GM19328 (cell line): ENCODE results near the gene CFDP1.

Experiments
- ATAC-seq: cut with Tn5 transposase; IDR thresholded peaks from one replicate; pipeline ENCODE4 v1.9.1; 2021; ENCODE audit warnings: mild to moderate bottlenecking, moderate library complexity; ENCODE audit not compliant: unreplicated experiment

The CFDP1 gene

DNA sequence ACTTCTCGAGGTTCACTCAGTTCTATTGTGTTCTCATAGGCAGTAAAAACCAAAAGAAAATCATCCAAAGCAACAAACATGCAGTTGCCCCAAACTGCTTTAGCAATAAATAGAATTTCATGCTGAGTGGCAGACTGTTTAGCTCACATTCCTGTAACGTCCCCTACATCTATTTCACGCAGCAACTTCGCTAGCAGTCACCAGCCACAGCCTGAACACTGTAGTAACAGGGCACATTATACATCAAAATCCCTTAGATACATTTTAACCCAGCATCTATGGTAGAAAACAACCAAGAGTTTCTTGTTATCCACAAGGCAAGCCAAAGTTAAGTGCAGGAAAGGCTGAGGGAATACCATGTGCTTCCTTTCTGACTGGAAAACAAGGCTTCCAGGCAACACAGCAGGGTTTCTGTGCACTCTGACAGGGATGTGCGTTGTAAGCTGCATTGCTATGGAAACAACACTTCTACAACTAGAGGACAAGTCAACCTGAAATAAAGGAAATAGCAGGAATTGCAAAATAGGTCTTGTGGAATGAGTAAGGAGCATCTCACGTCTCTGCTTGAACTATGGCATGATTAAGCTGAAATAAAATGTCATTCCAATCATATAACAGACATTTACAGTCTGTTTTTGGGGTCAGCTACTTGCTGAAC lies 55.4 kb downstream of the CFDP1 start:
- no peak for ATAC-seq

DNA sequence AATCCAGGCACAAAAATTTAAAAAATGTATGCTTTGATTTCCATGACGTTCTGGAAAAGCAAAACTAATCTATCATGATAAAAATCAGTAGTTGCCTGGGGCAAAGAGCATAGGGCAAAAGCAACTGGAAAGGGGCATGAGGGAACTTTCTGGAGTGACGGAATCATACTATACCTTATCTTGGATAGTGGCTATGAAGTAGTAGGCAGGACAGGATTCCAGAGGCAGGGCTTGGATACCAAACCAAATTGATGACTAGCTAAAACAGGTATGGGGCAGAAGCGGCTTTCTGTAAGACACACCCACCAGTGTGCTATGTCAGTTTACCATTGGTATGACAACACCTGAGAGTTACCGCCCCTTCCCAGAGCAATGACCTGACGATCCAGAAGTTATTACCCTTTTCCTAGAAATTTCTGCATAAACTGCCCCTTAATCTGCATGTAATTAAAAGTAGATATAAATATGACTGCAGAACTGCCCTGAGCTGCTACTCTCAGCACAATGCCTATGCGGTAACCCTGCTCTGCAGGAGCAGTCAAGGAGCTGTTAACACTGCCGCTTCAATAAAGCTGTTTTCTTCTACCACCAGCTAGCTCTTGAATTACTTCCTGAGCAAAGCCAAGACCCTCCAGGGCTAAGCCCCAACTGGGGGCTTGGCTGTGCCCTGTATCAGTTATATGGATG lies 56.7 kb downstream of the CFDP1 start:
- no peak for ATAC-seq

DNA sequence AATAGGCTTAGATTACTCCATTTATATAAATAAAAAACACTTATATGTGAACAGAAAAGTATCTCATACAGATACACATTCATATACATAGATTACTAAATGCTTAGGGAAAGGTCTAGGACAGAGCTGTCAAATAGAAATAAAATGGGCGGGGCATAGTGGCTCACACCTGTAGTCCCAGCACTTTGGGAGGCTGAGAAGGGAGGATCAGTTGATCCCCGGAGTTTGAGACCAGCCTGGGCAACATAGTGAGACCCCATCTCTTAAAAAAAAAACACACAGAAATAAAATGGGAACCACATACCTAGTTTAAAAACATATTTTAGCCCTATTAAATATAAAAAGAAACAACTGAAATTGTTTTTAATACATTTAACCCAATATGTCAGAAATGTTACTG lies 58.9 kb downstream of the CFDP1 start:
- ATAC-seq, result no peak

DNA sequence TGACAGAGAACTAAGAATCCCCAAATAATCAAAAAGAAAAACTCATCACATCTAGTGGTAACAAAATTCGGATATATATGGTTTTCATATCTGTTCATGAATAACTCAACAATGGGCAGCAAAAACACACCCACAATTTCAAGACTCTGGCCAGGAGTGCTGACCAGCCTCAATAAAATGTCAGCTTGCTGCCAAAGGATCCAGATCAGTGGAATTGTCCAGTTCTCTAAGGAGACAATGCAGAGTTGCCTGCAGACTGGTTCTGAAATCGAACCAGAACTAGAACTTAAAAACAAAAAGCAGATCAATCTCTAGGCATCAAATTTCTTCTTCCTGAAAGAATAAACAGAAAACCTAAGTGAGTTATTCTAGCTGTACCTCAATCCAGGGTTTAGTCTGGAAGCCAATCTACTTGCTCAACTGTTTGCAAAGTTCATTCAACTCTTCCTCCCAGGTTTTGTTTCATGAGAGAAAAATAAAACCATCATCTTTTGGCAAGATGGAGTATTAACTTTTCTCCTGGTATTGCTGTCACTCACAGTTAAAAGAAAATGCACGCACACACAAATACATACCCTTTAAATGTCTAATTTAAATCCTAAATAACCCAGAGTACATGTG lies 61.0 kb downstream of the CFDP1 start:
- no peak for ATAC-seq

DNA sequence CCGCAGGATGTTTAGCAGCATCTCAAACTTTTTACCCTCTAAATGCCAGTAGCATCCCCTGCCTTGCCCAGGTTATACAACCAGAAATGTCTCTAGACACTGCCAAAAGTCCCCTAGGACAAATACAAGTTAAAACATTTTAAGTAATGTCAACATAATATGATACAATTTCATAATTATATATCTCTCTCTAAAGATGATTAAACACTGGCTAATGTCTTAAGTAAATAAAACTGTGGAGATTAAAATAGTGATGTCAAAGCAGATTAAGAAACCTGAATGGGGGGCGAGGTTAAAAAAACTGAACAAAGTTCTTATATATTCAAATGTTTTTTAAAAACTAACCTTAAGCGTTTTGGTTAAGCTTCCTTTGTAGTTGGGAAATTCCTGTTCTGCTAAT lies 62.1 kb downstream of the CFDP1 start:
- ATAC-seq, result no peak

DNA sequence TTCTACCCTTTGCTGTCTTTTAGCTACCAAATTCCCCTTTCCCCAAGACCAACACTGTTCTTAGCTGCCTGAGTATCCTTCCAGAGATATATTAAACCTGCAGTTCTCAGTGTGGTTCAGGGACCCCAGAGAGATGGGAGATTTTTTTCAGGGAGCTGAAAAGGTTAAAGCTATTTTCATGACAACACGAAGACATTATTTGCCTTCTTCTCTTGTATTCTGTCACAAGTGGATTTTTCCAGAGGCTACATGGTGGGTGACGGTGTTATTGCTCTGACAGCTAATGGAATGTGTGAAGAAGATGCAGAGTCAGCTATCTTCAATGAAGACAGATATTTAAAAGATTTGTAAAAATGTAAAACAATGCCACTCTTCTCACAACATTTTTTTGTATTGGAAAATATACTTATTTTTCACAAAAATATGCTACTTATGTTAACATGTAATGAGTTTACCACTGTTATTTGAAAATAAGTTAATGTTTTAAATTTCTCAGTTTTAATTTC lies 69.0 kb downstream of the CFDP1 start:
- ATAC-seq, result no peak

DNA sequence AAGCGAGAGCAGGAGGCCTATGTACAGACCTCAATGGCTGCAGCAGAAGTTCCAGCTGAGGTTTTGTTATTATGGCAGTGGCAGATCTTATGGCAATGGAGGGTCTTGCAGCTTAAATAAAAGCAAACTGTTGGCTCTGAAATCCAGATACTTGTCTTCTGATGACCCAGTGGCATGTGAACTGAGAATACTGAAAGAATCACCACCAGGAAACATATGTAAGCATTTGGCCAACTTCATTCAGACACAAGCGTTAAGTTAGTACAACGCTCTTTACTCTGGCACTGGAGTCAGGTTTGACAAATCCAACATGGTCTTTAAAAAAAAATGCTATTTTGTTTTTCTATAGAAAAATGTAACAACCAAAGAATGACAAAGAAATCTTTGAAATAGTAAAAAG lies 70.5 kb downstream of the CFDP1 start:
- no peak for ATAC-seq

DNA sequence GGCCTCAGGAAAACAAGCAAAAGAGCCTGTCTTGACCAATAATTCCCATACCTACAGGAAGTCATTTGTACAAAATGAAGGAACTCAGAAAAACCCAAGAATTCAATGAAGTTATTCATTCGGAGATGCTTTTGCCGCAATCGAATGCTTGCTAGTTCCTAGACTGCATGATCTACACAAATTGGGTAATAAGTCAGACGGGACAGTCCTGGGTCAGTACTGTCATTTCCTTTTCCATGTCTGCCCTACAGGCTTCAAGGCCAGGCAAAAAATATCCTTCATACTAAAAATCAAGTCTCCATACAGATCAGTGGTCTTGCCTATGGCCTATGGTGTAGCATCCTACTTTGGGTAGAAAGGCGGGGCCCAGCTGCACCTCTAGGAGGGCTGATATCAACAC lies 71.4 kb downstream of the CFDP1 start:
- no peak for ATAC-seq

DNA sequence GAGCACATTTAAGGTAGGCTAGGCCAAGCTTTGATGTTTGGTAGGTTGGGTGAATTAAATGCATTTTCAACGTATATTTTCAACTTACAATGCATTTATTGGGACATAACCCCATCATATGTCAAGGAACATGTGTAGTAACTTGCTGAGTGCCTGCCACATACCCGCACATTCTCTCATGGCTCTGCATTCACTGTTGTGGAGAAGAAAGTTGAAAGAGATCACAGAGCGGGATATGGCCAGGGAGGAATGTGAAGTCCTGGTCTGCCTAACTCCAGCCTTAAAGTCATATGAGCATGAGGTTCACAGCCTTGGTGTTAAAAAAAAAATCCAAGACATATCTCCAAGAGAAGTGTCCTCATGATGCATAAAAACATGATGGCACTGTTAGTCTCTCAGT lies 79.1 kb downstream of the CFDP1 start:
- no peak for ATAC-seq

DNA sequence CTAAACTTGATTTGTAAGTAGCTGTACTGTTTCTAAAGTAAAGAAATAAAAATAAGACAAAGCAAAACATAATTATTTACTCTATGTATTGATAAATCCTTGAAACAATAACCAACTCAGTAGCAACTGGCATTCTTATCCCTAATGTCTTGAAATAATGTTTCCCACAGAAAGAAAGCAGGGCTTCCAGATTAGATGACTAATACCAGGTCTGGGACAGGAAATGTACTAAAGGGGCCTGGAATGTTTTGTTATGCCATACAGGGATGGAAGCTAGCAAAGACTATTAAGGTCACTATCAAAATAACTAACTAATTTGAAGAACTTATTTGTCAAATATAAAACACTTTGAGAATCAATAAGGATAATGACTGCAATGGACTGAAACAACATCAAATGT lies 82.1 kb downstream of the CFDP1 start:
- ATAC-seq, result no peak

DNA sequence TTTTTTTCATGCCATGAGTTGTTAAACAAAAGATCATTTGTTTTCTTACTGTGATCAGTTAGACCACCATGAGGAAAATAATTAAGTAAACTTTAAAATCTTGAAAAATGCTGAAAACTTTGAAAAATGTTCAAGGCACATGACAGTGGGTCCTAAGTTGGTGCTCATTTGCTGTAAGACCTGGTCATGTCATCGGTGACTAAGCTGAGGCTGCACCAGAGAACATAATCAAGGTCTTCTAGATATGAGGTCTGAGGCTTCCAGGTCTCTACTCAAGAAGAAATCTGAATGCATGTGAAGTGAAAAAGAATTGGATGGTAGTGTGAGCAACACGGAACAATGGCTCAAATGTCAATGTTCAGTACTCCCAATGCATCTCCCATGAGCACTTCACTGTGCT lies 87.6 kb downstream of the CFDP1 start:
- no peak for ATAC-seq

DNA sequence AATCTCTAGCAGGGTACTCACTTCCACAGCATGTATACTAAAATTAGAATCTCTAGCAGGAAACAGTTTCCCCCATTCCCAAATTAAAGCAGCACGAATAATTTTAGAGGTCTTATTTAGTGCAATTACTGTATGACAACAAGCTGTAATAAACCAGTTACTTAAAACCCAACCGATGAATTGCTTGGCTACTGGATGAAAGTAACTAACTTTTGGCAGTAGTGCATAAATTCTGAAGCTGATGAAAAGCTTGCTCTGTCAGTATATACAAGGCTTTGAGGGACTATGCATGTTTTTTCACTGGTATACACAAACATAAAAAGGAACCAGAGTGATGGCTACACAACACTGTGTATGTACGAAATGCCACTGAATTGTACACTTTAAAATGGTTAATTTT lies 89.4 kb downstream of the CFDP1 start:
- no peak for ATAC-seq

DNA sequence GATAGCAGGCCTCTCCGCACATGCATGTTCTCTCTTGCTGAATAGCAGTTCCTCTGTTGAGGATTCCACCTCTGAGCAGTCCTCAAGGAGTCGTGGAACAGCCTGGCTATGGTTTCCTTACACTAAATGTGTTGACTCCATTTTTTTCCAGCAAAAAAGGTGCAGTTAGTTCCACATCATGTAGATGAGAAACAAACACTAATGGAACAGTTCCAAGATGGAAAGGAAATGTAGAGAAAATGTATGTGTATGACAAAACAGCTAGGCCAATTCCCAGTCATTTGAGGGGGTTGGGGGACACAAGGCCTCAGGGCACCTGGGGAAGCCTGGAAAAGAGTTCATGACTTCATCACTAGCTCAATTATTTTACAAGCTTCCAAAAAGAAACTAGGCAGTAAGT lies 90.0 kb downstream of the CFDP1 start:
- ATAC-seq, result no peak

DNA sequence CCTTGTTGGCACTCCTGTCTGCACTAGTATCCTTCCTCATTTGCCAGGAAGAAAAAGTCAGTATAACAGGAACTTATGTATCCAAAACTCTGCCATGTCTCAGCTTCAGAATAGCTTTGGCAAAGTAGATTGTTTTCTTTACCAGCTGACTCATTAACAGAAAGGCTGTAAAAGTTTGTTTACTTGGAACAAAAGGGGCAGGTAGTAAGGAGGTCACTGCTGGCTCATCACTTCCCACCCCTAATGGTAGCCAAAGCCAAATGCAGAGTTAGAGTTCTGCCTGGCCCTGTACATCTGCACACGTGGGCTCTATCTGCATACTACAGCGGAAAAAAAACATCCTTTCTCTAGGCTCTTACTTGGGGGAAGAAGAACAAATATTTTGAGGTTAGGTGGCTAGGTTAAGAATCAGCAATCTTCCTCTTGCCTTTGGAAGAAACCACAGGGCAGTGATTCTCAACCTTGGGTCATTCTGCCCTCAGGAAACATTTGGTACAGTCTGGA lies 90.9 kb downstream of the CFDP1 start:
- ATAC-seq, result no peak

DNA sequence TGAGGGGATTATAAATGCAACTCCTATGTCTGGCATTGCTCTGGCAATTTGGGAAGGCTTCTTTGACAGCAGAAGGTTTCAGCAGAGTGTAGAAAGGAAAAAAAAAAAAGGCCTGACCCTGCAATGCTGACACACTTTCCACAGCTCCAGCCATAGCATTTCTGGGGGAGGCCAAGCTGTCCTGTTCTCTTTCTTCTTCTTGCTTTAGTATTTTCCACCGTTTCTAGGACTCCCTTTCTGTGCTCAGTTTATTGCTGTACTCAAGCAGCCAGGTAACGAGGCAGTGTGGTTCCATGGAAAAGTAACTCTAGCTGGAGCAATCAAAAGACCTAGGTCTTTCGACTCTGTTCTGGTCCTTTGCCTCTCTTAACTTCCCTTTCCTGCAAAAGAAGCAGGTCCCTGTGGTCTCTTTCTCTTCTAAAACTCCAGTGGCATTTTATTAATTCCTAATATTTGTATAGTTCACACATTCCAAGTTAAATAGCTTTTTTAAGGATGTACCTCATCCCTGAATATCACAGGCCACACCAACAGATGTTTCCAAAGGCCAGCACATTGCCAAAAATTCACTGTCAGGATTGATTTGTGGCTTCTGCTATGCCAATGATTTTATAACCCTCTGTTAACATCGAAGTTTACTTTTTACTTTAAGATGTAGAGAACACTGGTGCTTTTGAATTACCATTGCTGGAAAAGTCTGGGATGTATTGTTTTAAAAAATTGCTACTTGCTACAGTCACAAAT lies 91.6 kb downstream of the CFDP1 start:
- ATAC-seq, result no peak

DNA sequence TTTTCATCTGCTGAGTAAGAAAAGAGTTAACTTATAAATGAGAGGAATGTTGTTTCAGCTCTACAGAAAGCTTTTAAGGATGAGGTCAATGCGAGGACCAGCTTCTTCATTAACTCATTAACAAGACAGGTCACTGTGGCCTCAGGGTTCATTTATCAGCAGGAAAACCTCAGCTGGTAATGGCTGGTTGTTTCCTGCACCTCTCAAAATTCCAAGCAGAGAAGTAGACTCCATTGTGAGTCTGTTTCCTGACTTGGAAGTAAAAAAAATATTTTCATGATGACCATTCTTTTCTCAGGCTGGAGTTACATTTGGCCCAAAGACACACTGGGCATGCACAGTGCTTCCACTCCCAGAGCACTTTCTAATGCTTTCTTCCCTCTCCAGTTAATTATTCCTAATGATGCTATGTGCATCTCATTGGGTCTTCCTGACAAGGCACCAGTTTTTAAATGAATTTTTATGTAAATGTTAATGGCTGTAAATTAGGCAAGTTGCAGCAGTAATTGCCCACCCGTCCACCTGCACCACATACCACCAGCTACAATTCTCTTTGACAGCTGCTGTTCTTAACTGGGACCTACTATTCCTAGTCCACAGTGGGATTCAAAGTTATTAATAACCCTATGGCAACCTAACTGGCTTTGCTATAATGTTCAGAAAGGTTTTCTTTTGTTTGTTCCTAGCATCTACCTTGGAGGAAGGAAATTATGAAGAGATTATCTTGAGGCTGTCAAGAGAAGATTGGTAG lies 92.4 kb downstream of the CFDP1 start:
- ATAC-seq, result no peak

DNA sequence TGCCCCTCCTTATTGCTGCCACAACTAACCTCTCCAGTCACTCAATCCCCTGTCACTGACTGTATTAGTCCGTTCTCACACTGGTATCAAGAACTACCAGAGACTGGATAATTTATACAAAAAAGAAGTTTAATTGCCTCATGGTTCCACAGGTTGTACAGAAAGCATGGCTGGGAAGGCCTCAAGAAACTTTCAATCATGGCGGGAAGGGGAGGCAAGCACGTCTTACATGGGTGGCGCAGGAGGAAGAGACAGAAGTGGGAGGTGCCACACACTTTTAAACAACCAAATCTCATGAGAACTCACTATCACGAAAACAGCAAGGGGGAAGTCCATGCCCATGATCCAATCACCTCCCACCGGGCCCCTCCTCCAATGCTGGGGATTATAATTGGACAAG lies 95.9 kb downstream of the CFDP1 start:
- no peak for ATAC-seq

DNA sequence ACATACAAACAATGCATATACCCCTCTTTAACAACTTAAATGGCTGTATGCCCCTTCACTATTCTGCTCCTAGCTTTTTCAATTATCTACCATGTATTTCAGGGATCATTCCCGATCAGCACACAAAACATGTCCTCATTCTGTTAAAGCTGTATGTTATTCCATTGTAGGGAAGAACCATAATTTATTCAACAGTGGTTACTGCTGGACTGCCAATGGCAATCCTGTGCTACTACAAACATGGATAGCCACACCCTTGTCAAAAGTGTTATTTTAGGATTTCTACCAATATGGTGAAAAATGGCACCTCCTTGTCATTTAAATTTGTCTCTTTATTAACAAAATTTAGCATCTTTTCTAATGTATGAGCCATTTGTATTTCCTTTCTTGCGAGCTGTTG lies 96.8 kb downstream of the CFDP1 start:
- no peak for ATAC-seq

DNA sequence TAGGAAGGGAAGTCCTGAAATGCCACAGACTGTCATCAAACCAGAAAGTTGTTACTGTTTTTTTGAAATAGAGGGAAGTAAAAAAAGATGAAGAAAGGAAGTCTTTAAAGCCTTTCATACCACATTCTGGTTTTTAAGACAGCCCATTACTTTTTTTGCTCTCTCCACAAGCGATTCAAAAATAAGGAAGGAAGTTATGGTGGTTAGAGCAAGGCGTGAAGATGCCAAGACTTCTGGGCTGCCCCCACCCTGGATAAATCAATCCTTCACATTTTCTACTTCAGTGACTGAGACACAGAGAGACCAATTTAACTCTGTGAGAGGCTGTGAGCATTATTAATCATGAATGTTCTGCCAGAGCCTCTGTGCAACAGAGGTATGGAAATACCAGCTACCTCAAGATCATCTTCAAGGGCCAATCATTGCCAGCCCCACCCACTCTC lies 99.6 kb downstream of the CFDP1 start:
- ATAC-seq, result no peak

DNA sequence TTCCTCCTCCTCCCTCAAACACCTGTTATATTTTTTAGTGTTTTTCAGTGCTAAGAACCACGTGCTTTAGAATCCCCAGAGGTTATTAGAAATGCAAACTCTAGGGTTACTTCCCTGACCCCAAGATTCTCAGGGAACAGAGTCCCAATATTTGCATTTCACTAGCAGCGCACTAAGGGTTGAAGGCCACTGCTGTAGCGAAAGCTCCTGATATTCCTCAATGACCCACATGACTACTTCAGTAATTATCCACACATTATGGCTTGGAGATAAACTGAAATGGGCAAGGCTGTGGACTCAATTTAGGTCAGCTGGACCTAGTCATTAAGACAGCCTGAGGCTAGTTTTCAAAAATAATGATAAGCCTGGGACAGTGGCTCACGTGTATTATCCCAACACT lies 103.4 kb downstream of the CFDP1 start:
- no peak for ATAC-seq

DNA sequence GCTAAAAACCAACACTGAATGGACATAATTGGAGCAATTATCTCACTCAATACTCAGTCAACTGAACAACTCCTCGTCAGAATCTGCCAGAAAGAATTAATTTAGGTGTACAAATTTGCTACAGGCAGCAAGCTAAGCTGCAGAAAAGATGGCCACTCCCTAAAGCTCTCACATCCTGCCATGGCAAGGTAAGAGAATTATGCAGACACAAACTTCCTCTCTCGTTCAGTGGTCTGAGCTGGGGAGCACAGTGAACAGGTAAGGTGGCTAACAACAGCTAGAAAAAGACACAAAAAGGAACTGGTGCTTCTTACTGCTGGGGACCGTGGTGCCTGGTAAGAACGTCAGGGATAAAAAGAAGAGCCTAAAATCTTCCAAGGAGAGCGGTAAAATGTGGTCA lies 107.0 kb downstream of the CFDP1 start:
- ATAC-seq, result no peak
